Epithelial cell of proximal tubule (primary cell): ENCODE results near the gene GLS2. TPM values are rescaled to one million over a fixed set of nuclear protein-coding genes. Genes with fewer than 3 reads are reported as not detected.
A peak's percentile ranks its signal among the peaks of the same experiment; 100 is the strongest.
"Not testable (repeated sequence)": the region's sequence is repeated elsewhere in the genome, so short reads cannot be mapped to it uniquely, and the experiment has no call there.

Experiments
- DNase-seq: peaks from one replicate; pipeline ENCODE4 v3.0.0-alpha.2; 2011; ENCODE audit warnings: low read depth
- H3K4me3 ChIP-seq: 2 replicates; pipeline ENCODE4 v1.5.1; 2011; ENCODE audit warnings: low read depth, mild to moderate bottlenecking, low read length
- CTCF ChIP-seq: conservative IDR thresholded peaks from 2 replicates; pipeline ENCODE4 v1.5.1; 2012; ENCODE audit warnings: low read depth, mild to moderate bottlenecking, low read length
- total RNA-seq: library from RNA; depleted of rRNA; stranded (reverse); fragments of >200 nt; gene quantifications from 2 replicates; pipeline ENCODE4 v1.2.3, GENCODE V29; 2015

GLS2 gene
- total RNA-seq, 1 donor from 2014 or later, result 2.9 TPM

GRCh38 chr12:56451147-56451546 is 36.8 kb downstream of the GLS2 start:
- no peak overlapping the region for H3K4me3 ChIP-seq
- no peak for TF ChIP-seq CTCF
- no peak for DNase-seq

GRCh38 chr12:56450241-56450640 is 37.7 kb downstream of the GLS2 start:
- no peak for DNase-seq

GRCh38 chr12:56449622-56449984 is 38.4 kb downstream of the GLS2 start:
- no peak for DNase-seq
- TF ChIP-seq CTCF, result no peak
- H3K4me3 ChIP-seq, result peak overlapping the region; percentile 89

More at GRCh38 chr12:56450241-56450640, 37.7 kb downstream of the GLS2 start:
- no peak overlapping the region for H3K4me3 ChIP-seq
- no peak for TF ChIP-seq CTCF

GRCh38 chr12:56448860-56449621 is 38.9 kb downstream of the GLS2 start, which contains the start of gene TIMELESS:
Gene TIMELESS (minus strand): TSS chr12:56449426. CDS start chr12:56434170, 15,256 bp downstream.
- TF ChIP-seq CTCF, result no peak
- H3K4me3 ChIP-seq, result peak within 1 kb of the TSS; percentile 89
- DNase-seq, result no peak

- not testable (repeated sequence) for DNase-seq, H3K4me3 ChIP-seq
These were observed 44.8 kb downstream of the GLS2 start for GRCh38 chr12:56443208-56443607.

GRCh38 chr12:56437430-56438176 is 50.4 kb downstream of the GLS2 start:
- H3K4me3 ChIP-seq, result no peak overlapping the region
- TF ChIP-seq CTCF, result no peak
- DNase-seq, result no peak

- DNase-seq, result no peak
- no peak overlapping the region for H3K4me3 ChIP-seq
- no peak for TF ChIP-seq CTCF
These were observed 53.1 kb downstream of the GLS2 start for GRCh38 chr12:56434828-56435227.
